Frontal cortex (tissue), 1 donor: ENCODE measurements around the gene DFFB. TPM values are rescaled to one million over a fixed set of nuclear protein-coding genes. Genes with fewer than 3 reads are reported as not detected.

Experiments used
- total RNA-seq: library from RNA; depleted of rRNA; stranded (reverse); fragments of >200 nt; gene quantifications from one replicate; pipeline ENCODE4 v1.2.3, GENCODE V29; 2014

DFFB gene
- total RNA-seq, 1 donor from 2014 or later, result 11.0 TPM

Other genes with a start within 250 kb of the DFFB start
- gene MEGF6, start 246.0 kb upstream of the DFFB start, total RNA-seq, result 5.3 TPM
- 23.6 TPM for gene TPRG1L, start 232.5 kb upstream of the DFFB start, total RNA-seq
- gene WRAP73, start 207.4 kb upstream of the DFFB start, total RNA-seq, result 15.1 TPM
- 0.41 TPM for gene TP73, start 205.0 kb upstream of the DFFB start, total RNA-seq
- not detected for gene CCDC27, start 105.0 kb upstream of the DFFB start, total RNA-seq
- not detected for gene SMIM1, start 84.7 kb upstream of the DFFB start, total RNA-seq
- 38.7 TPM for gene LRRC47, start 61.0 kb upstream of the DFFB start, total RNA-seq
- 21.6 TPM for gene CEP104, start 265 bp upstream of the DFFB start, total RNA-seq
- gene C1orf174, start 42.8 kb downstream of the DFFB start, total RNA-seq, result 23.6 TPM